Measurements from ENCODE around the gene HOXA3.

- TF ChIP-seq RAD21 (IDR thresholded peaks at IDR 0.05 in 1 of 2, conservative IDR thresholded peaks at IDR 0.05 in 1 of 2; ENCODE audit: low read depth in 2 of 2, low read length in 2 of 2) (no peak), POLR2AphosphoS5 (IDR thresholded peaks at IDR 0.05; ENCODE audit: low read depth, low read length) (no peak)
Measured at GRCh38 chr7:27173956-27174873, 21.8 kb upstream of the HOXA3 start, which contains the start of gene HOXA10.
